Fibroblast of skin of abdomen (primary cell): Measurements from ENCODE around the gene SLC35B1. TPM values are rescaled to one million over a fixed set of nuclear protein-coding genes. Genes with fewer than 3 reads are reported as not detected.

Experiments used
- DNase-seq: peaks from one replicate; pipeline ENCODE4 v3.0.0-alpha.2; 2013
- polyA plus RNA-seq, 2 experiments: library from polyadenylated mRNA; unstranded; fragments of 120-200 nt; gene quantifications; one replicate each; pipeline ENCODE4 v1.2.1, GENCODE V29; 2013; ENCODE audit not compliant: insufficient read length in 2 of 2

The SLC35B1 gene, protein sequence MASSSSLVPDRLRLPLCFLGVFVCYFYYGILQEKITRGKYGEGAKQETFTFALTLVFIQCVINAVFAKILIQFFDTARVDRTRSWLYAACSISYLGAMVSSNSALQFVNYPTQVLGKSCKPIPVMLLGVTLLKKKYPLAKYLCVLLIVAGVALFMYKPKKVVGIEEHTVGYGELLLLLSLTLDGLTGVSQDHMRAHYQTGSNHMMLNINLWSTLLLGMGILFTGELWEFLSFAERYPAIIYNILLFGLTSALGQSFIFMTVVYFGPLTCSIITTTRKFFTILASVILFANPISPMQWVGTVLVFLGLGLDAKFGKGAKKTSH
- 64.2 TPM for polyA plus RNA-seq (2013, experiment 1 of 2; ENCODE audit: insufficient read length)
- 64.1 TPM for polyA plus RNA-seq (2013, experiment 2 of 2; ENCODE audit: insufficient read length)

DNA sequence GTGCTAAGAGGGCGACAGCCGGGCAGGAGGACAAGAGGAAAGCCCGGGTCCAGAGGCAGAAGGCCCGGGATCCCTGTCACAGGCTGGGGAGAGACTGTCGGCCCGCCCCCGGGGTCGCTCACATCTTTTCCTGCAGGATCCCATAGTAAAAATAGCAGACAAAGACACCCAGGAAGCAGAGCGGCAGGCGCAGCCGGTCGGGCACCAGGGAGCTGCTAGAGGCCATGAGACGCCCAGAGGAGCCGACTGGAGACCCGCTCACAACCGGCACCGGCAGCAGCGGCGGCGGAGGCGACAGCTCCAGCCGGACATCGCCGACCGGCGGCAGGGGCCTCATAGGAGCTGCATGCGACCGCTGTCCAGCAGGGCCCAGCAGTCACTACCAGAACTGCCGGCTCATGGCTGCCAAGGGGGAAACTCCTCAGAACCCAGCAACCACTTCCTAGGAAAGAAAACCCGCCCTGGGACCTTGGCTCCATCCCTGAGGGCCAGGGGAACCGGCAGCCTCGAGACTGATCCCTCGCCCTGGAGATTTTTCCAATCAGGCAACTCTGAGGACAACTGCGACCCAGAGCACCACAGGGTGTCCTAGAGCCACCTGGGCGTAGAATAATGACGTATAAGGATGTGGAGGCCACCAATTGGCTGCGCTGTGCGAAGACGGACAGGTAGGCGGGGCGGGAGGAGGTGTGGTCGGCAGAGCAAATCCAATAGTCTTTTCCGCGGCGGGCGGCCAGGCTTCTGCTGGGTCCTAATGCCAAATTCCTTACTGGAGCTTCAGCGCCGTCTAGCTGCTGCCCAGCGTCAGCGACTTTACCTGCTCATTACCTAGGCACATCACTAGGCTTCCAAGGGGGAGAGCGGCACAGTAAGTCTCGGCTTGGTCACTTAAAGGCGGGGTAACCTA, at the start of gene SLC35B1:
Gene SLC35B1, minus strand, starts transcription at position 357 of the 907 bp plus-strand sequence. Its CDS starts 131 bp downstream, at position 226.
- DNase-seq: peak; percentile 99

DNA sequence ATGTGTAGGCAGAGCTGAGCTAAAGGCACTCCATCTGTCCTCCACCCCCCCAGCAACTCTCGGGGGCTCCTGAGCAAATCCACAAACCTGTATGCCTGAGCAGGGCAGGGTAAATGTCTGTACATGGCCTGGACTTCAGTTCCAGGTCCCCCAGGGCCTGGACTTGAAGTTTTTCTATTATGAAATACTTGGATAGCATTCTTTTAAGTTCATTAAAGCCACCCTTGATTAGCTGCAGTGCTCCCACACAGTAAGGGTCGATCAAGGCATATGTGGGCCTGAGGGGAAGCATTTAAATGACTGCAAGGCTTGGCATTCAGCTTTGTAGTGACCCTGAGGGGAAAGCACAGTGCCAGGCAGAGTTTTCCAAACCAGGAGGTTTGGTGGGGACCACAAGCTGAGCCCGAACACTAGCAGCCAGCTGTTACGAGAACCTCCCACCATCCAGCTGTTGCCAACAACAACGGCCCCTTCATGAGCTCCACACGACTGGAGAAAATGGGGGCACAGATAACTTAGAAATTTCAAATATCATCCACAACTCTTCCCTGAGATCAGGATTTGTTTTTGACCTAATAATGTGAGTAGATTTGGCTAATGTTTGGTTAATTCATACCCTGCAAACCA, 49.5 kb upstream of the SLC35B1 start:
- no peak for DNase-seq

DNA sequence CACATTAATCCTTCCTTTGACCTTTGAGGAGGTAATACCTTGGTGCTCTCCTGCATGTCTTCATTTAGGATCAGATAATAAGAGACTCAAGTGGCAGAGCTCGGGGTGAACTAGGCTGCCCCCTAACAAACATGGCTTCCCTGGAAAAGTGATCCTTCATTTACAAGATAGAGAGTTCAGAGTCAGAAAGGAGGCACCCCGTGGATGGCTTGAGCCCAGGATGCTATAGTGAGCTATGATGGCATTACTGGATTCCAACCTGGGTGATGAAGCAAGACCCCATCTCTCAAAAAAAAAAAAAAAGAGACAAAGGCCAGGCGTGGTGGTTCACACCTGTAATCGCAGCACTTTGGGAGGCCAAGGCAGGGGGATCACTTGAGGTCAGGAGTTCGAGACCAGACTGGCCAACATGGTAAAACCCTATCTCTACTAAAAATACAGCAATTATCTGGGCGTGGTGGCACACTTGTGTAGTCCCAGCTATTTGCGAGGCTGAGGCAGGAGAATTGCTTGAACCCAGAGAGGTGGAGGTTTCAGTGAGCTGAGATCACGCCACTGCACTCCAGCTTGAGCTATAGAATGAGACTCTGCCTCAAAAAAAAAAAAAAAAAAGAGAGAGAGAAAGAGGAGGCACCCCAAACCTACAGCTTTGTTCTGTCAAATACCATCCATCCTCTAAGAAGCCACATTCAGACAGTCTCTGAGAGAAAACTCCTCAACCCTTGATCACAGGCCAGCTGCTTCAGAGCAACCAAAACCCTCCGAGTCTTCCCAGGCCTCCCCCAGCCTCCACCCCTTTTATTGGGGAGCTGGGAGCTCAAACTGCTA, 48.8 kb upstream of the SLC35B1 start:
- DNase-seq: no peak

DNA sequence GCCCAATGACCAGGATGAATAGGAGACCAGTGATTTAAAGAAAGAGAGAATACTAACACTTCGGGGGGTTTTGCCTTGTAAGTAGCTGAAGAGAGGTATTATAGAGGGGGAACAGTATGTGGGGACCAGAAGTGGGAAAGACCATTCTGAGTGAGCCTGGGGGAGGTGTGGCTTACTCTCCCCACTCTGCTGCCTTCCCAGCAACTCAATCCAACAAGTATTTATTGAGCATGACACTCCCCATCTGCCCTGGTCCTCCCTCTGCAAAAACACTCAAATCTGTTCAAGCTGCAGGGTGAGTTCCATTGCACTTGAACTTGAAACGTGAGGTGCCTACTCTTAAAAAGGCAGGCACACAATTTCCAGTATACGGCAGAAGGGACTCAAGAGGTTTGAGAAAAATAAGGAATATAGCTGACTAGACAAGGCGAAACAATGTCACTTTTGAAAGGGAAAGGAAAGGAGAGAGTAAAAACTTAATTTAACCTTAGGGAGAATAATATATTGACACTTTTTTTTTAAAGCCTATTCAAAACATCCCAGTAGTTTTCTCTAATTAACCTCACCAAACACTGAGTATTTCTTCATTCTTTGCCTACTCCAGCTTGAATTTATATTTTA, 48.0 kb upstream of the SLC35B1 start:
- no peak for DNase-seq

DNA sequence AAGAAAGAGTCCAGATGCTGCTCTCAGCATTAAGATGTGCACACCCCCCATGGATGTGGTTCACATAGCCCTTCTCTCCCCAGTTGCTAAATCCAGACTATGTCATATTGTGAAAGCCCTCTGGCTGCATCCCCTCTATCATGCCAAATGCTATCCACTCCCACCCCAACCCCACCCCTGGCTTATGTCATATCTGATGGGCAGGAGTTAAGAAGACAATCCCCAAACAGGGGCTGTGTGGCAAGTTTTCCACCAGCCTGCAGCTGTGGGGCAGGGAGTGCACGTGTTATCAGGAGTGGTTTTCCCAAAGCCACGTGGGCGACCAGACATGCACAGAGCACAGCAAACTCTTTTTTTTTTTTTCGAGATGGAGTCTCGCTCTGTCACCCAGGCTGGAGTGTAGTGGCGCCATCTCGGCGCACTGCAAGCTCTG, 46.2 kb upstream of the SLC35B1 start:
- DNase-seq: no peak

DNA sequence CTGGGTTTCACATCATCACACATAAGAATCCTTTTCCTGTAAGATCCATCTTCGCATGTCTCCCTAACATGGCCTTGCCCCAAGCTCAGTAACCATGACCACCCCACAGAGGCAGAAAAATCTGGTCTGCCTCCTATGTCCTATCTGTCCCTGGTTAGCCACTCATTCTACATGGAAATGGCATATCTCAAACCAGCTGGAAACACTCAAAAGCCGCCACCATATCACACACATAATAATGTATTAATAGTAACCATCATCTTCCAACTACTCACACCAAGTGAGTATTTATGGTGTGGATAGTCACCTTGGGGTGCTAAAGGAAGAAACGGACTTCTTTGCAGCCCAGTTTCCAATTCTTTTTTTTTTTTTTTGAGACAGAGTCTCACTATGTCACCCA, 44.7 kb upstream of the SLC35B1 start:
- no peak for DNase-seq

DNA sequence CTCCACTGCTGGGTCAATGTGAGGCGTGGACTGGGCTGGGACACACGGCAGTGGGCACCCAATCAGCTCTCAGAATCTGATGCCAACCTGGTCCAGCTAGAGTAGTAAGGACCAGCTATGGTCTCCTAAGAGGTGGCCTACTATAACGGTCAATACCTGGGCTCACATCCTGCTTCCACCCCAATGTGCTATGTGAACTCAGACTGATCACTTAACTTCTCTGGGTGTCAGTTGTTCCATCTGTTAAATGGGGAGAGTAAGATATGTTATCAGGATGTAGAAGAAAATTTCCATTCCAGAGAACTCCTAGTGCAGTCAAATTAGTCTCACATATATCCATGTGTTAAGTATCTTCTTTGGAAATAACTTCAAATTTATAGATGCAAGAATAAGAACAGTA, 42.0 kb upstream of the SLC35B1 start:
- no peak for DNase-seq

DNA sequence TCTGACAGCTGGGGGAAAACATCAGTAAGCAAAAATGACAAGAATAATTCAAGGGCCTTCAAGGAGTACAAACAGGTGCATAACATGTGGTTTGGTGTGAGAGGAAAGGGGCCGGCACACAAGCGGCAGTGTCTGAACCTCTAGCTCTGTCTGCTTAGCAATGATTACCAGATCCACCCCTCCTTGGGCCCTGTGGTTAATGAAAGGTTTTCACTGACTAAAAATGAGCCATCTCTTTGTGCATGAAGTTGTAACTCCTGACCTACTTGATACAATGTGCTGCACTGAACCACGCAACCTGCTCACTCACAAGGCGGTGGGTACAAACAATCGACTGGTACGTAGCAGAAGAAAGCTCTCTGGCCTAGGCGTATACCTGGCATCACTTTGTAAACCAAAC, 41.0 kb upstream of the SLC35B1 start:
- DNase-seq: no peak

DNA sequence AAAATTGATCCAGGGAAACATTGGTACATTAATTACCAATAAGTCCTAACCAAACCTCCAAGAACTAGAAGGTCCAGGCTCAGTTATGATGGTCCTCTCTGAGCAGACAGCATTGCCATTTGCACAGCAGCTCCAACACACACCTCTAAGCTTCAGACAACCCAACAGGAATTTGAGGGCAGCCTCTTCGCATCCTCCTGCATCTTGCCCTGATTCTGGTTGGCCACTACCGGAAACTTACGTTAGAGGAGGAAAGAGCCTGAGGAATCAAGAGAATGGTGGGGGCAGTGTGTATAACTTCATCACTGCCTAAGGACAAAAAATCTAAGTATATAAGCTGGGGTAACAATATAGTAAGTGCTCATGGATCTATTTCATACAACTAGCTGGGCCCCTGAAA, 40.5 kb upstream of the SLC35B1 start:
- DNase-seq: no peak

DNA sequence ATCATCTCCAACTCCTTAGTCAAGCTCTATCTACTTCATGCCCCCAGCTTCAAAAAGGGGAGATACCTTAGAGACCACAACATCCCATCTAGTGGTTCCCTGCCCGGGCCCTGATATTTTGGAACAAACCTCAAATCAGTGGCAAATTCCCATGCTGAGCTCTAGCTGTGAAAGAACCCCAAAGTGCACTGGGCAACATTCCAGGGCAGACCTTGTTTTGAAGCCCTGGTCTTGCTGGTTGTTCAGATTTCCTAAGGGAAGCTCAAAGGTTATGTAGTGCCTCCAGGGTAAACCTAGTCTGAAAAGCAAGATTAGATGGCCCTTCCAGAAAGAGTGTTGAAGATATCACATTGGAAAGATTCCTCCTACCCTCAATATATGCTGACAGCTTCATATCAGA, 39.9 kb upstream of the SLC35B1 start:
- DNase-seq: no peak

DNA sequence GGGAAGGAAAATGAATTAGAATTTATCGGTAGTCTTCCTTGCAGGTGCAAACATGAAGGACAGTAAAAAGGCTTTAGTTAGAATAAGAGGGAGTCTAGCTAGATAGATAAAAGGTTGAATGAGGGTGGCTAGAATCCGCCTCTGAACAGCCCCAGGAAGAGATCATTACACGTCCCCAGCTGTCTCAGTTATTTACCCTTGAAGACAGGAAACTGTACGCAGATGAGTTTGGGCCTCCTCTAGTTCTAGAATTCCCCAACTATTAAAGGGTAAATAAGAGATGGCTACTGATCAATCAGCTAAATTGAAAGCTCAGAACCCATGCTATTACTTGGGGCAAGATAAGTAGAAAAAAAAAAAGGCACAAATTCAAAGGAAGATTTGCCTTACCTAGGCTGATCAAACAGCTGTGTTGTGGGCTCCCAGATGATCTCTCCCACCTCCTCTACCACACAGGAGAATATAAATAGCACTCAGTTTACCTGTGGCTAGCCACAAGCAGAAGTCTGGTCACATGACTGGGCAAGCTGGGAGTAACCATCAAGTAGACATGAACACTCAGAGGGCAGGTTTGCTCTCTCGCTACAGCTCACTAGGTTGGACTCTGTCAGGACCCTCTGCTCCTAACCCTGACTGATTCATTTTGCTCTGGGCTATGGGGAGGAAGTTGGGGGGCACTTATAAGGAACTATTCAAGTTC, 39.2 kb upstream of the SLC35B1 start:
- no peak for DNase-seq

DNA sequence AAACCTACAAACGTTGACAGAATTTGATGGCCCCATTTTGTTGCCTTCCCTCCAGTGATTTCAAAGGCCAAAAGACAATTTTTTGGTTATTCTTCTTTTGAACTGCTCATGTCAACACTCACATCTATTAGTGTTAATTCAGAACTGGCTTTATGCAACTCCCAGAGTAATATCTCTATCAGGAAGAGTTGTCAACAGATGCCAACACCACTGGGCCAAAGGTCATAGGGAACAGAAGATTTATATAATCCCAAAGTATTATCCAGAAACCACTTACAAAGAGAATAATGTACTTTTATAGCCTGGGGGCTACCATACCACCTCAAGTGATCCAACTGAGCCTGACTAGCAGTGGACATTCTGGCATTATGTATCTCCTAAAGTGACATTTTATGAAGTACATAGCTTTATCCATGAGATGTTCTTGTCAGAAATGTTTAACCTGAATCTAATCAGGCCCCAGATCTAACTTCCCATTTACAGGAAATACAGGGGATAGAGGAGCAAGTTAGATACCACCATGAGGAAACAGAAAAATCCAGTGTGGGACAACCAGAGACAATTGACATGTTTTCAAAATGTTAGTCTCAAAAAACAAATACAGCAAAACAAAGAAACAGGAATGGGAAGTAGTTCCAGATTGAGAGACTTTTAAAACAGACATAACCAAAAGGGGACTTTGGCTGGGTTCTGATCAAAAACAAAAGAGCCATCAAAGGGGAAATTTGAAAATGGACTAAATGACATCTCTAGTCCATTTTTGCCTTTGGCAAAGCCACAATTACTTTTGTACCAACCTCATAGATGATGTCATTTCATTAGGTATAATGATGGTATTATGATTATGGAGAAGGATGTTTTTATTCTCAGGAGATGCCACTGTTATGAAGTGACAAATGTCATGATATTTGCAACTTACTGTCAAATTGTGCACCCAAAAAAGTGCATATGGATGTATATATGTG, 37.7 kb upstream of the SLC35B1 start:
- no peak for DNase-seq

DNA sequence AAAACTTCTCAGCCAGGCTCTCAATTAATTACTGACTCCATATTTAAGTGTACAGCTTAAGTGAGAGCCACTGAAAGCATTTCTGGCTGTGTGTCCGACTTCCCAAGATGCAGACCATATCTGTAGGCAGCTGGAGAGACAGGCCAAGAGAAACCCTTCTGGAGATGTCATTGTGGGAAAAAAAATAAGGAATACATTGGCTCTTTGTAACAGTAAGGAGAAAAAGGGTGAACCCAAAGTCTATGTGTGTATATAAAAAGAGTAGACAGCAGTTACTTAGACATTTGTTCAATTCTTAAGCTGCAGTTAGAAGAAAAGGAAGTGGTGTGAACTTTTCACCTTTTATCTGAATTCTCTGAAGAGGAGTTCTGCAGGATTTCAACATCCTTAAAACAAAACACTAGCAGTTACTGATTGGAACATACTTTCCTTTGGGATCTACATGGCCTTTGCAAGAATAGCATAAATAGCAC, 34.4 kb upstream of the SLC35B1 start:
- no peak for DNase-seq

DNA sequence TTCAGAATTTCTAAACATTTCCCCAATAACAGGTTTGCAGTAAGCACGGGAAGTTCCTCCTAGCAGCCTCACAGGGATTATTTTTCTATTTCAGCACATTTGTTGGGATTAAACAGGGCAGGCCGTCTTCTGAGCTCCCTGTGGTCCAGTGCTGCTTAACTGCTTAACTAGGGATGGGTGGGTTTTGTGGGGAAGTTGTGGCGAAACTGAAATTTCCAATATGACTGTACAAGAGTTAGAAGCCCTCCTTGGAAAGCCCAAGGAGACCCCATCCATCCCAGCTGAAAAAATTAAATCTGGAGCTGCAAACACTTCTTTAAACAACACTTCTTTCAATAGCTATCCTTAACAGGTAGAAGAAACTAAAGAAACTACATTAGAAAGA, 33.9 kb upstream of the SLC35B1 start:
- DNase-seq: no peak

DNA sequence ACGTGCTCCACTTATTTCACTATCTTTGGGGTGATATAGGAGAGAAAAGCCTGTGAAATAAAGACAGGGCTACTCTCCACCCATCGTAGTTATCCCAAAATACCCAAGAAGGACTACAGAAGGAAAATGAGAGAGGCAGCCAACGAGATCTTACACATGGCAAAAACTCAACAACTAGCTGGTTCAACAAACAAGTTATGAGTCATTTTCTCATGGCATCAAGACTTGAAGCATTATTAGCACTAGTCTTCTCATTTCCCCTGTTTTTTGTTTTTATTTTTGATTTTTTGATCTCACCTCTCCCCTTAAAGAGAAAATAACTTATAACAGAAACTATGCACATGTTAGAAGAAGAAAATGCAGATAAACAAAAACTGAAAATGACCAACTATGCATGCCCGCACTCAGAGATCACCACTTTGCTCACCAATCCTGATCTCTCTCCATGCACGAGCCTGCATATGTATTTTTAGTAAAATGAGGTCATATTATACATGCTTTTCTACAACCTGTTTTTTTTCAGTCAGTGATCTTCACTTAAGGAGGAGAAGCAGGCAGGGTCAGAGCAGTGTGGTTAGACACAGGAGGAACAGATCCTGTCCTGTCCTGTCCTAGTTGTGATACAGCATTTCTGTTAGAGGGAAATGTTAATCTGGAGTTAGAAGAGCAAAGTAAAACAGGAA, 33.4 kb upstream of the SLC35B1 start:
- DNase-seq: no peak

DNA sequence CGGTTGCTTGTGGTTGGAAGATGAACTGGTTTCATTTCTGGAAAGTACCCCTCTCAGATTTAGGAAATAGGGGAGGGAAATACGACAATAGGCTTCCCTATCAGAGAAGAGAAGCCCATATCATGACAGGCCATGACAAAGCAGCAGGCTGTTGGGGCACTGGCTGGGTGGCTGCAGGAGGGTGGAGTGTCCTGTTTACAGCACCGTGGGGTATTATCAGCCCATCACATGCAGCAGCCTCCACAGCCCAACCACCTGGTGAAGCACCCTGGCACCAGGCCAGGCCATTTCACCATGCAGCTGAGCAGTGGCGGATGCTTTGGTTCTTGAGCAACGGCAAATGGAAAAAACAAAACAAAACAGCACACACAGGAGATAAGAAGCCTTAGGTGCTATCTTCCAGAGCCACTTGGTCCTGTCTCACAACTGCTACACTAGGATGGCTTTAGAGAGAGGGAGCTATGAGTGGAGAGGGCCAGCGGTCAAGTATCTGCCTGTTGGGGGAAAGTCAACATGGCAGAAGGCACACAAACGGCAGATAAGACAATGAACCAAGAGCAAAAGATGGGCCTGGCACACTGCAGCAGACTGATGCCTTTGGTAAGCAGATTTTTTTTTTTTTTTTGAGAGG, 32.0 kb upstream of the SLC35B1 start:
- no peak for DNase-seq

DNA sequence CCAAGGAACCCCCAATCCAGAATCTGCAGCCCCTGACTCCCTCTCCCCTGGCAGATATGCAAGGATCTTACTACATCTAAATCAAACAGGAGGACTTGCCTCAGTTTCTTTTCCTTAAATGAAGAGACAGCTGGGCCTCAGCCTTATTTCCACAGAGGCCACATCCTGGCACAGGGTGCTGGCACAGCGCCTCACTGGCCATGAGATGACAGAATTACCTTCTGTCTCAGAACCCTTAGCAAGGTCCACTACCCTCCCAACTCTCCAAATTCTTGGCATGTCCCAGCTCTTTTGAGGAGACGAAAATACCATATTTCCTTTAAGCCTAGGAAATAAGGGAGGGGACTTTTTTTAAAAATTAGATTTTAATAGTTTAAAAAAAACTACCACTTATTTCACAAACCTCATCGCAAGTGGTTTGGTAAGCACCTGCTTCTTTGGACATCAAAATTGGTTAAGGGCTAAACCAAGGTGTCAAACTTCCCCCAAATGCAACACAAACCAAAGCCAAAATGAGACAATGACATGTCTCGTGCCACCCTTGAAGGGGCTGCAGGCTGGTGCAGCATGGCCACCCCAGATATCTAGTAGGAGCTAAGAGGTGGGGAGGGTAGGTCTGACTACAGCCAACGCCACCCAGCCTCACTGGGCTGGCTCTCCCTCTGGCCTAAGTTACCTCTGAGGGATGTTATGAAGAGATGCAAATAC, 30.8 kb upstream of the SLC35B1 start:
- no peak for DNase-seq
